Testis (tissue), 2 donors: ENCODE measurements around the gene ATP8A1.

ENCODE experiments used
- POLR2A ChIP-seq: fragments of 450-650 bp; IDR thresholded peaks from one replicate; pipeline ENCODE4 v1.6.1; 2017; ENCODE audit warnings: antibody characterized with exemption, mild to moderate bottlenecking, moderate library complexity
- TF ChIP-seq, protein P1 (sequence below), 3 experiments: fragments of 450-650 bp in 2 of 3; fragments of 200-600 bp in 1 of 3; sonication (generic) in 1 of 3; IDR thresholded peaks; one replicate each; pipeline ENCODE4 v1.5.1; 2016 to 2019; ENCODE audit warnings: antibody characterized with exemption in 3 of 3, mild to moderate bottlenecking in 2 of 3, moderate library complexity in 1 of 3

DNA sequence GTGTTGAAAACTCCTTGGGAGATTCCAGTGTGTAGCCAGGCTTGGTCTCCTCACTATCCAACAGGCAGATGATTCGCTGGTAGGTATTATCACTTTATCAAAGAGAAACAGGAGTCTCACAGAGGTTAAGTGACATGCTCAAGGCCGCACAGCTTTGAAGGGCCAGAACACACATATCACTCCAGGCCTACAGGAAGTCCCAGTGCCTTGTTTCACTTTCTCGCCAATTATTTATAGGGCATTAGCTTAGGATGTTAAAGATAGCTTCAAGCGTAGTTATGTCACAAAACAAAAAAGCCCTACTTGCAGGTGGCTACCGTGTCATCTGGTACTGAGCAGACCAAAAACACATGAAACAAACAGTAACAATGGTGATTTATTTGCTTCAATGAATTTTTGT is 13.2 kb downstream of the ATP8A1 start:
- TF ChIP-seq, protein P1, sequence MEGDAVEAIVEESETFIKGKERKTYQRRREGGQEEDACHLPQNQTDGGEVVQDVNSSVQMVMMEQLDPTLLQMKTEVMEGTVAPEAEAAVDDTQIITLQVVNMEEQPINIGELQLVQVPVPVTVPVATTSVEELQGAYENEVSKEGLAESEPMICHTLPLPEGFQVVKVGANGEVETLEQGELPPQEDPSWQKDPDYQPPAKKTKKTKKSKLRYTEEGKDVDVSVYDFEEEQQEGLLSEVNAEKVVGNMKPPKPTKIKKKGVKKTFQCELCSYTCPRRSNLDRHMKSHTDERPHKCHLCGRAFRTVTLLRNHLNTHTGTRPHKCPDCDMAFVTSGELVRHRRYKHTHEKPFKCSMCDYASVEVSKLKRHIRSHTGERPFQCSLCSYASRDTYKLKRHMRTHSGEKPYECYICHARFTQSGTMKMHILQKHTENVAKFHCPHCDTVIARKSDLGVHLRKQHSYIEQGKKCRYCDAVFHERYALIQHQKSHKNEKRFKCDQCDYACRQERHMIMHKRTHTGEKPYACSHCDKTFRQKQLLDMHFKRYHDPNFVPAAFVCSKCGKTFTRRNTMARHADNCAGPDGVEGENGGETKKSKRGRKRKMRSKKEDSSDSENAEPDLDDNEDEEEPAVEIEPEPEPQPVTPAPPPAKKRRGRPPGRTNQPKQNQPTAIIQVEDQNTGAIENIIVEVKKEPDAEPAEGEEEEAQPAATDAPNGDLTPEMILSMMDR (IDR thresholded peaks at IDR 0.05): no peak
- no peak for TF ChIP-seq POLR2A
